ENCODE measurements around the gene ROR1. TPM values are rescaled to one million over a fixed set of nuclear protein-coding genes. Genes with fewer than 3 reads are reported as not detected.

ROR1 gene
- total RNA-seq, 6 donors from 2014 or later, result 19.7 to 39.8 (median 28.5) TPM

- no peak for DNase-seq
- ATAC-seq (ENCODE audit: low FRiP score in 2 of 2), result no peak
- Histone ChIP-seq H3K36me3 (no peaks in the 10 kb centered on the region), H3K4me1 (peaks cover 0 to 4% (median 1%) of the 10 kb centered on the region in 4 donors), H3K27me3 (no peaks in the 10 kb centered on the region), H3K4me3 (no peak overlapping the region), H3K9me3 (no peaks in the 10 kb centered on the region), H3K27ac (no peak overlapping the region)
- no peak for TF ChIP-seq POLR2A (IDR thresholded peaks at IDR 0.05)
- no peak for TF ChIP-seq EP300 (IDR thresholded peaks at IDR 0.05)
- TF ChIP-seq CTCF (IDR thresholded peaks at IDR 0.05), result no peak
- no peak for TF ChIP-seq POLR2AphosphoS5 (IDR thresholded peaks at IDR 0.05)
- WGBS, 2 donors, result 59% methylated on average over 10 of the region's 10 CpGs
Measured at GRCh38 chr1:63913533-63913932, 139.7 kb downstream of the ROR1 start.

DNA sequence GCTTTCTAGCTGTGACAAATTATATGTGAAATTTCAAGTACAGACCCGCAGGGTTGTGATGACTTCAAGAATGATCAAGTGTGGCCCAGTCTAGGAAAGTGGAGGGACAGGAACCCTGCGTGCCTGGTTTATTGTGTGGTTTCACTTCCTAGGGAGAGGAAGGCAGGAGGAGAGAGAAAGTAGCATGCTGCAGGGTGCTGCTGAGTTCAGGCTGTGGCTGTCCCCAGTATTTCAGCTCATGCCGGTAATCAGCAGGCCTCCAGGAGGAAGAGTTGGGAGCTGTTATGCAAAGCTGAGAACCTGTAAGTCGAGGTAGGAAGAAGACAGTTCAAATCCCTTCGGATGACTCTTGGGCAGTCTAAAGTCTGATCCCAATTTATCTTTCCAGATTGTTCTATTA is 140.4 kb downstream of the ROR1 start:
- H3K9me3 ChIP-seq, result no peaks in the 10 kb centered on the region
- H3K27ac ChIP-seq, result no peak overlapping the region
- H3K4me3 ChIP-seq, result no peak overlapping the region
- H3K4me1 ChIP-seq, result peaks cover 0 to 11% (median 1%) of the 10 kb centered on the region in 4 donors
- TF ChIP-seq CTCF (IDR thresholded peaks at IDR 0.05) (no peak), POLR2A (IDR thresholded peaks at IDR 0.05) (no peak), EP300 (IDR thresholded peaks at IDR 0.05) (no peak), POLR2AphosphoS5 (IDR thresholded peaks at IDR 0.05) (no peak)
- H3K27me3 ChIP-seq, result no peaks in the 10 kb centered on the region
- ATAC-seq (ENCODE audit: low FRiP score in 2 of 2), result no peak
- H3K36me3 ChIP-seq, result no peaks in the 10 kb centered on the region
- DNase-seq, result no peak
- WGBS, 2 donors, result 48 to 62% methylated on average over 5 of the region's 5 CpGs

DNA sequence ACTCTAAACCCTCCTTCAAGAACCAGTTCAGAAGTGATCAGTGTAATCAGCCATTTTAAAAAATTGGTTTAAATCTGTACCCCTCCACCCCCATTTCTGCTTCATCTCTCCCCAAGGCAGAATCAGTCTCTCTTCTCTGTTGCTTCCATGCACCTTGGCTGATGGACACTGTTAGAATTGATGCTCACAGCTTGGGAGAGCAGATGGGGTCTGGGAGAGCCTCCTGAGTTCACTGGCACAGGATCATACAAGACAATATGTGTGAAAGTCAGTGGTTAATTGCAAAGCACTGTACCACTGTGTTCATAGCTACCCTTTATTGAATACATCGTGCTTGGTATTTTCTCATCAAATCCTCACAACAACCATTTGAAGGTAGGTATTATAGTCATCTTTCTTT is 140.9 kb downstream of the ROR1 start:
- TF ChIP-seq POLR2A (IDR thresholded peaks at IDR 0.05), result no peak
- TF ChIP-seq POLR2AphosphoS5 (IDR thresholded peaks at IDR 0.05), result no peak
- TF ChIP-seq EP300 (IDR thresholded peaks at IDR 0.05), result no peak
- TF ChIP-seq CTCF (IDR thresholded peaks at IDR 0.05), result no peak
- no peaks in the 10 kb centered on the region for H3K9me3 ChIP-seq
- 85 to 100% methylated on average over 1 of the region's 1 CpG for WGBS, 2 donors
- H3K27ac ChIP-seq, result no peak overlapping the region
- H3K27me3 ChIP-seq, result no peaks in the 10 kb centered on the region
- peaks cover 0 to 11% (median 1%) of the 10 kb centered on the region in 4 donors for H3K4me1 ChIP-seq
- H3K4me3 ChIP-seq, result no peak overlapping the region
- ATAC-seq (ENCODE audit: low FRiP score in 2 of 2) (no peak), DNase-seq (no peak)
- H3K36me3 ChIP-seq, result no peaks in the 10 kb centered on the region

DNA sequence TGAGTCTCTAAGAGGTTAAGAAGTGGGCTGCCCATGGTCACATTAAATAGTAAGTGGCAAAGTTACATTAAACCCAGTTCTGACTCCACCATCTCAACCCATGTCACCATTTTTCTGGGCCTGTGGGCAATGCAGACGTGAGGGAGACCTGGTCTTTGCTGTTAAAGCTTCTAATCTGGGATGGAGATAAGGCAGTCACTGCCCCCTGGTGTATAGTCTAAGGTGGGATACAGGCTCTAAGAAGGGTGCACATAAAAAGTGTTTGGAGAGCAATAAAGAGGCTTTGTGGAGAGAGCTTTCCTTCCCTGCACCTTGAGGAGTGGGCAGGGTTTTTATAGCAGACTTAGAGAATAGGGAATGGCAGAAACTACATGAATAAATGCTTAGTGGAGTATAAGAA is 141.3 kb downstream of the ROR1 start:
- Histone ChIP-seq H3K9me3 (no peaks in the 10 kb centered on the region), H3K4me3 (no peak overlapping the region), H3K27ac (no peak overlapping the region), H3K27me3 (no peaks in the 10 kb centered on the region), H3K4me1 (peaks cover 0 to 13% (median 1%) of the 10 kb centered on the region in 4 donors), H3K36me3 (no peaks in the 10 kb centered on the region)
- 76 to 80% methylated on average over 1 of the region's 1 CpG for WGBS, 2 donors
- TF ChIP-seq POLR2AphosphoS5 (IDR thresholded peaks at IDR 0.05), result no peak
- TF ChIP-seq EP300 (IDR thresholded peaks at IDR 0.05), result no peak
- no peak for TF ChIP-seq POLR2A (IDR thresholded peaks at IDR 0.05)
- no peak for TF ChIP-seq CTCF (IDR thresholded peaks at IDR 0.05)
- DNase-seq (no peak), ATAC-seq (ENCODE audit: low FRiP score in 2 of 2) (no peak)
